Activated T-helper 9 cell treated with anti-CD3 and anti-CD28 coated beads, Interleukin-2, amount 50 U/mL, for 16 hours (primary cell): ENCODE data around the gene IL17C.

Source experiments
- DNase-seq: peaks from one replicate; pipeline ENCODE4 v3.0.0-alpha.2; 2020; ENCODE audit warnings: low read depth

IL17C gene

DNA sequence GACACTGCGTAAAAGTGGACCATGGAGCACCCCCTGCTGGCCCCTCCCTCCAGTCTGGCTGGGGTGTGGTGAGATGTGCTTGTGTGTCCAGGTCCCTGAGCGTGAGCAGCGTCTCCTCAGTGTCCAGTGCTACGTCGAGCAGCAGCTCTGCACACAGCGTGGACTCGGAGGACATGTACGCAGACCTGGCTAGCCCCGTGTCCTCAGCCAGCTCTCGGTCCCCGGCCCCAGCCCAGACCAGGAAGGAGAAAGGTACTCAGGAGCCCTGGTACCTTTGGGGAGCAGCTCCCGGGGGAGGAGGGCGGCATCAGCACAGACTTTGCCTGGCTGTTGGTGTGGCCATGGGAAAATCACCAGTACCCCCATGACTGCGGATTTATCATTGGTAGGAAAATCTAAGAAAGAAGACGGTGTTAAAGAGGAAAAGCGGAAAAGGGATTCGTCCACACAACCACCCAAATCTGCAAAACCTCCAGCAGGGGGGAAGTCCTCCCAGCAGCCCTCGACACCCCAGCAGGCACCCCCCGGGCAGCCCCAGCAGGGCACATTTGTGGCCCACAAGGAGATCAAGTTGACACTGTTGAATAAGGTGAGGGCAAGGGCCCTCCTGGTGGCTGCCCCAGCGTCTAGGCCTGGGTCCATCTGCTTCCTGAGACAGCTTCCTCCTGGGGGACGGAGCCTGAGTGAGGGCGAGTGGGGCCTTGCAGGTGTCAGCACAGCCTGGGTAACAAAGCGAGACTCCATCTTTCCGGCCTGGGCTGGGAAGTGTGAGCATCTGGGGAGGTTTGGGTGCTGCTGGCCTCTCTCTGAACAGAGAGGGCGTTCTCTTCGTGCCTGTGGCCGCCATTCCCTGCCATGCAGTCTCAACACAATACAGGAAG, 10.6 kb upstream of the IL17C start:
- DNase-seq, result no peak

DNA sequence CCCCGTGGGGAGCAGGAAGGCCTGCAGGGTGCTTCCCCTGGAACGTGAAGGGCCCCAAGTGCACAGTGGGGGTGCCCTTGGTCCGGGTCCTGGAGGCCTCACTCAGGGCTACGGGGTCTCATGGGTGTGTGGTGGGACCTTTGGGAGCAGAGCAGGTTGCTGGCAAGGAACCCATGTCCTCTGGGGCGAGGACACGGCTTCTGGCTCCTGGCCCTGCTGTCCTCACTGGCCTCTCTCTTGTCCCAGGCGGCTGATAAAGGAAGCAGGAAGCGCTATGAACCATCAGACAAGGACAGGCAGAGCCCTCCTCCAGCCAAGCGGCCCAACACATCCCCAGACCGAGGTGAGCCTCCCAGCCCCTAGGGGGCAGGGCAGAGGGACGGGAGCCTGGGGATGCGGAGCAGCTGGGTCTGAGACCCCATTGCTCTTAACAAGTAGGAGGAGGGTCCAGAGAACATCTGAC, 9.8 kb upstream of the IL17C start:
- DNase-seq, result no peak

DNA sequence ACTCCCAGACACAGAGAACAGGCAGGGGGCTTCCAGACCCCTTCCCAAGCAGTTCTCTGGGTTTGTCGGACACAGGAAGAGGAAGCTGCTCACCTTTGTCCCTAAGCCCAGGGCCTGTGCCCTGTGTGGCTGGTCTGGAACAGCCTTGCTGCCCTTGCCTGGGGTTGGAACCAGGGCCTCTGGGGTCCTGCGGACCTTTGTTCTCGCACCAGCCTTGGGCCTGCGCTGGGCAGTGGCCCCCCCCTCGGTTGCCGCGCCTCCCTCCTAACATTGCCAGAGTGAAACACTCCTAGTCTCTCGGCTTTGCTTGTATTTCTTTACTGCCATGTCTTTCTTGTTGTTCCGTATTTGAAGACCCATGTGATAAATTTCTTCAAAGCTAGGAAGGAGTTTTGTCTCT, 8.5 kb upstream of the IL17C start:
- DNase-seq, result no peak

DNA sequence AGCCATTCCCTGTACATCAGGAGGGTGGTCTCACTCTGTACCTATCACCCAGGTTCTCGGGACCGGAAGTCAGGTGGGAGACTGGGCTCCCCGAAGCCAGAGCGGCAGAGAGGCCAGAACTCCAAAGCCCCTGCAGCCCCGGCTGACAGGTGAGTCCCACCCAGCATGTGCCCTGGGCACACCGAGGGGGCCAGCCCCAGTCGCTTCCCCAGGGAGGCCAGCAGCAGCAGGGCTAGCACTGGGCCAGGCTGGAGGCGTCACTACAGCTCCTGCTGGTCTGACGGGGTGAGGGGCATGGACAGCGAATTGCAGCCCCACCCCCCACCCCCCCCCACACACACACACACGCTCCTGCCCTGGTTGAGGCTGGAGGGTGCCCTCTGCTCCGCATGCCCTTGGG, 7.9 kb upstream of the IL17C start:
- no peak for DNase-seq

DNA sequence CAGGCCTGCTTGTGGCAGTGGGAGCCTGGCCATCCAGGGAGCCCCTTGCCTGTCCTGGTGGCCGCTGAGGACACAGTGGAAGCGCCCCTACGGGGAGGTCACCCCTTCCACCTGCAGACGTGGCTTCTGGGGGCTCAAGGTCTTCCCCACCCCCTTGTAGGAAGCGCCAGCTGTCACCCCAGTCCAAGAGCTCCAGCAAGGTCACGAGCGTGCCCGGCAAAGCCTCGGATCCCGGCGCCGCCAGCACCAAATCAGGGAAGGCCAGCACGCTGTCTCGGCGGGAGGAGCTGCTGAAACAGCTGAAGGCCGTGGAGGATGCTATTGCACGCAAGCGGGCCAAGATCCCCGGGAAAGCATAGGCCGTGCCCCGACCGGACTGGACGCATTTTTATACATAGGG, 7.4 kb upstream of the IL17C start:
- DNase-seq, result no peak

DNA sequence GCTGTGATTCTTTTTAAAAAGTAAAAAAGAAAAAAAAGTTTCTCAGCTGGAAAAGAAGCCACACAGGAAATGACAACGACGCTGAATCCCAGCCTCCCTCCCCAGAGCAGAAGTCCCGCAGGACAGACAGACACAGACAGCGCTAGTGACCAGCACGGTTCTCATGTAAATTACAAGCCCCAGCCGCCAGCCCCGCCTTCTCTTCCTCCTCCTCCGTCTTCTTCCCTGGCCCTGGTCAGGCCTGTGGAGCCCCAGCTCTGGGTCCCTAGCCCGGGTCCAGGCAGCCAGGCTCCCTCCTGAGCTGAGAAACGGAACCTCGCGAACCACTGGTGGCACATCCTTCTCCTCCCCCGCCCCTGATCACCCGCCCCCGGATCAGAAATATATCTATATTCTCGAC, 7.0 kb upstream of the IL17C start:
- no peak for DNase-seq

DNA sequence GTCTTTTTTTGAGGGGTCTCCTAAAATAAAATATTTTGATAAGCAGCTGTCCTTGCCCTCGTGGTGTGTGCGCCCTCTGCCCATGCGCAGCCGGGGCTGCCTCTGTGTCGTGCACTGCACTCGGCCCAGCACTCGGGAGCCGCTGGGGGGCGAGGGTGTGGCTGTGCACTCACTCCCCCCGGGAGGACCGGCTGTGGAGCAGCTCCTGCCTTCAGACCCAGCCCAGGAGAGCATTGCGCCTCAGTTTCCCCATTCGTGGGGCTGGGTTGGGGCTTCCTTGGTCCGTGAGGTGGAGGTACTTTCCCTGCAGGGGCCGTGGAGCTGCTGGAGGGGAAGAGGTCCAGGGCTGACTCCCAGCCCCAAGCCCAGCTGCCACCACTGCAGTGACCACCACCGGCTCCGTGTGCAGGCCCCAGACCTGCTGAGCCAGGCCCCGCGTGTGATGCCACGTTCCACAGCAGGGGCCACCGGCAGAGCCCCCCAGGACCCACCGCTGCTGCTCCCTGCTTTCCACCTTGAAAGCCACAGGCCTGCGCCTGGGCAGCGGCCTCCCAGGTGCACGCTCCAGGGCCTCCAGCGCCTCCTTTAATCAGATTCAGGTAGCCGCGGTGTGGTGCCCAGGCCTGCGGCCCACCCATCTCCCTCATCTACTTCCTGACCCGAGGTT, 6.3 kb upstream of the IL17C start:
- DNase-seq, result no peak

DNA sequence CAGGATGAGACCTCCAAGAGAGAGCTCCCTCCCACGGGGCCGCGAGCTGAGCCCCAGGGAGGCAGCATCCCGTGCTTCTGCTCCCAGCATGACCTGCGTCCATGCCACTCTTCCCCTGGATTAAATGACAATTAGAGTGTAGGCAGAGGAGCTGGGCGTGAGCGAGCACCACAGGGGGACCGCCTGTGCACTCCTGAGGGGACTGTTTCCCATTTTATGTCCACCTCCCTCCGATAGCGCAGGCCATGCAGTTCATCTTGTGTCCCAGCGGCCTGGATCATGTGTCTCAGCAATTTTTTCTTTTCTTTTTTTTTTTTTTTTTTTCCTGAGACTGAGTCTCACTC, 5.8 kb upstream of the IL17C start:
- DNase-seq, result no peak

DNA sequence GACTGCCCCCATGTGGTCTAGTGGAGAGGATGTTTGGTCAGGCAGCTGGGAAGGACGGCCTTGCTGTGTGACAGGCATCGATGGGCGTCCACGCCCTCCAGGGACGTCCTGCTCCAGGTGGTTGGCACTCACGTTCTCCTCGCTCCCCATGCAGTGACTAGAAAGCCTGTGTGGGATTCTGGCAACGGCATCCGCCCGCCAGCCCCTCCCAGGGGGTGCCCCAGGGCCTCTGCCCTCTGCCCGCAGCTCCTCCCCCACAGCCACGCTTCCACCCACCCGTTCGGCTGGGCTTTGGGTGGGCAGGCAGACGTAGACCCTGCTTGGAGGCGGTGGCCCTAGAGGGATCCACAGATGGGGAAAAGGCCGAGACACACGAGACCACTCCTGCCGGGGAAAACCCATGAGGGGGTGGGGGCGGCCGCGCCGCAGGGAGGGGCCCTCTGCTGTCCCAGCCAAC, 4.7 kb upstream of the IL17C start:
- peak; percentile 40 for DNase-seq

DNA sequence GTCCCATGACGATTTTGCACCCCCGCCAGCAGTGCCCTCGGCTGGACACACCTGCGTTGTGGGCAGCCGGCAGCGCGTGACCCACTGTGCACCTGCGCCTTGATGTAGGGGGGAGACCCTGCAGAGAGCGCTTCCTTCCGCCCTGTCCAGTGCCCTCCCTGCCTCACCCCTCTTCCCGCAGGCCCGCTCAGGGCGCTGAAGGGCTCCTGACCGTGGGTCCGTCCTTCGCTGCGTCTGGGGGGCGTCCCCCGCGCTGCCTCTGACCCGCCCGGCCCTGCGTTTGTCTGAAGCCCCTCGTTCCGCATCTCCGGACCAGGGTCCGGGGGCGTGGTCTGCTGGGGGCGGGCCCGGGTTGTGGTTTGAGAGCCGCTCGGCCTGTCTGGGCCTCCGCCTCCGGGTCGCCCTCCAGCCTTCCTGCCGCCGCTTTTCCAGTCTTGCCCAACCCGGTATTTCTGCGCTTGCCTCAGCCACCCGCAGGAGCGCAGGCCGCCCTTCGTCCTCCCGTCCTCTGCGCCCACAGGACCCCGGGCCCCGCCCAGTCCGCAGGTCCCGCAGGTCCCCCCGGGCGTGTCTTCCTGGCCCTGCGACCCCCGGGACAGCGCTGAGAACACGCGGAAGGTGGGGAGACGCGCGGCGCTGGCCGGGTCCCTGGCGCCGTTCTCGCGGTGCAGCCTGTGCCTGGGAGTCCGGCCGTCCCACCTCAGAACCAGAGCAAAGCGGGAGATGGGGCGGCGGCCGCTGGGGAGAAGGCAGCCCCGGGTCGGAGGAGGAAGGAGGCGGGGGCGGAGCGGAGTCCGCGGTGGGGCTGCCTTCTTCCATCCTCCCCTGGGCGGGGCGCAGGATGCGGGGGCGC, 4.0 kb upstream of the IL17C start:
- peak; percentile 42 for DNase-seq

DNA sequence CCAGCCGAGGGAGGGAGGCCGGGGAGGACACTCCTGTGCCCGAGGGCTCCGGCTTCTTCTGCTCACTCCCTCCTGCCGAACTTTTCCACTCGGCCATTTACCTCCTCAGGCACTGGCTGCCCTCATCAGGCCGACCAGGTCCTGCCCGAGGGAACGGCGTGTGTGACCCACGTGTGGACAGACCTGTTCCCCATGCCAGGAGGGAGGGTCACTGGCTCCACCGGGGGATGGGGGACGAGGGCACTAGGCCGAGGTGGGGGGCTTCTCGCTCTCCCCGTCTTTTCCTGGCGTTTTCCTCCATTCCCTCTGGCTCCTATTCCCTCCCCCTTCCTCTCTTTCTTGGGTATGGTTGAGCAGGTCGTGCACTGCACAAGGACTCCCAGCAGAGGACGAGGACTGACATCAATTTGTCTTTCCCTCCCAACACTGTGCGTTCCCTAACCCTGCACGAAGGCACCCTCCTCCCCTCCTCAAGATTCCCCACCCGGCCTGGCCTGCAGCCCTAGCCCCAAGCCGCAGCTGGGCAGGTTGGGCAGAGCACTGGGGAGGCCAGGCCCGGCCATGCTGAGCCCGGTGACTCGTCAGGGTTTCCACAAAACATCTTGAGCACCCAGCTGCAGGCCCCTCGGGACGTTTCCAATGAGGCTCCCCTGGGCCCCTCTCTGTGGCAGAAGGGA, 3.2 kb upstream of the IL17C start:
- no peak for DNase-seq

DNA sequence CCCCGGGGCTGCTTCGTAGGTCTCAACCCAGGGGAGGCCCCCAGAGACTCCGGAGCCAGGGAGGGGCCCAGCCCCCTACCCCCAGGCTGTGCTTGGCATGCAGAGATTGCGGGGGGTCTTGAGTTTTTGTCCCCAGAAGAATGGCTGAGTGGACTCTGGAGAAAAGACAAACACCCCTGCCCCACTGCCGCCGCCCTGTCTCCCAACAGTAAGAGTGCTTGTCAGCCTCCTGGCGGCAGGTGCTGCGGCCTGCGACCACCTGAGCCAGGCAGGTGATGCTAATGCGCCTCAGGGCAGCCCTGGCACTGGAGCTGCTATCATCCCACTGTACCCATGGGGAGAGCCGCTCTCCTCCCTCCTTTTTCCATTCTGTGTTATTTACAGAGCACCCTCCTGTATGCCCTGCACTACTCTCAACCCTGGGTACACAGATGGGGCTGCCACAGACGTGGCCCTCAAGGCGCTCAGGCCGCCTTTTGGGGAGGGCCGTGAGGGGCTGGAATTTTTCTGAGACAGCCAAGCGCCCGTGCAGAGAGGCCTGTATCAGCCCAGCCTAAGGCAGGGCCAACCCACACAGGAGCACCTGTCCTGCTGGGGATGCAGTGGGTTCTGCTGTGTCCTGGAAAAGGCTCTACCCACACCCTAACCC, 2.6 kb upstream of the IL17C start:
- no peak for DNase-seq

DNA sequence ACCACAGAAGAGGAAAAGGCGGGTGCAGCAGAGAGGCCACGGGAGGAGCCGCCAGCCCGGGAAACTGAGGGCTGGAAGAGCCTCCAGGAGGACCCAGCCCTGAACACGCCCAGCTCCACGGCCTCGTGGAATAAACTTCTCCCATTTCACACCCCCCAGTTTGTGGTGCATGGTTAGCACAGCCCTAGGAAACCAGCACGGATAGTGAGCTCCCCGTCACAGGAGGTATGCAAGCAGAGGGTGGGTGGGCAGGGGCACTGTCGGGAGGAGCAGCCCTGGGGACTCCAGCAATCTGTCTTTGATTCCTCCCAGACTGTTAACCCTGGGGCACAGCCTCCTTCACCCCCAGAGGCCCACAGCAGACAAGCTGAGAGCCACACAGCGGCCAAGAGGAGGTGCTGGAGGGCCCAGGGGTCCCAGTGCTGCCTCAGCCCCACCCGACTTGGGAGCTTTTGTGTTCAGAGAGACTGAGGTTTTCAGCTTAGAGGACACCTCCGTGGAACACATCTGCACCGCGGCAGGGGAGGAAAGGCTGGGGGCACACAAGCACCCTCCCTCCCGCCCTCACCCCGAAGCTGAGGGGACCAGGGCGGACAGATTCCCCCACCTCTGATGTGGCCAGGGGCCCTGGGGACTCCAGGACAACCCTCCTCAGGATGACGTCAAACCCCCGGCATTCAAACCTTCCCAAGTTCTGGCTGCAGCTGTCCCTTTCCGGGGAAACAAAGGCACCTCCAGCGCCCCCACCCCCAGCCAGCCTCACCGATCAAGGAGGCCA, 1.7 kb upstream of the IL17C start:
- DNase-seq, result no peak

DNA sequence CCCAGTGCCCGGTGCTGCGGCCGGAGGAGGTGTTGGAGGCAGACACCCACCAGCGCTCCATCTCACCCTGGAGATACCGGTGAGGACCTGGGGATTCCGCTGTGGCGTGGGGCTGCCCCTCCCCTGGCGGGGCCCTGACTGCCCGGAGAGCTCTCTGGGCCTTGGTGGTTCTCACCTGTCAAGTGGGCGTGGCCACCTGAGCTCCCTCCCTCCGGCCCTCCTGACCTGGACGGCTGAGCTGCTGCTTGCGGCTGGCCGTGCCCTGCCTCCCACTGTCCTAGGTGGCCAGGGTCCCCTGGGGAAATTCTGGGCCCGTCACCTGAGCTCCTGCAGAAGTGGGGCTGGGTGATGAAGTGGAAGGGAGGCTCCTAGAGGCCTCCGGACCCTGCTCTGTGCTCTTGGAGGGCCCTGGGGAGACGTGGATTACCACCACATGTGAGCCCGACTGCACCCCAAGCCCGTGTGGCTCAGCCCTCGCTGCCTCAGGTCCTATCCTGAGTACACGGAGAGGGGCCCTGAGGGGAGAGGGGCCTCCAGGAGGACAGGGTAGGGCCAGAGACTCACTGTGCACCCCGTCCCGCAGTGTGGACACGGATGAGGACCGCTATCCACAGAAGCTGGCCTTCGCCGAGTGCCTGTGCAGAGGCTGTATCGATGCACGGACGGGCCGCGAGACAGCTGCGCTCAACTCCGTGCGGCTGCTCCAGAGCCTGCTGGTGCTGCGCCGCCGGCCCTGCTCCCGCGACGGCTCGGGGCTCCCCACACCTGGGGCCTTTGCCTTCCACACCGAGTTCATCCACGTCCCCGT, 1.1 kb downstream of the IL17C start:
- no peak for DNase-seq

DNA sequence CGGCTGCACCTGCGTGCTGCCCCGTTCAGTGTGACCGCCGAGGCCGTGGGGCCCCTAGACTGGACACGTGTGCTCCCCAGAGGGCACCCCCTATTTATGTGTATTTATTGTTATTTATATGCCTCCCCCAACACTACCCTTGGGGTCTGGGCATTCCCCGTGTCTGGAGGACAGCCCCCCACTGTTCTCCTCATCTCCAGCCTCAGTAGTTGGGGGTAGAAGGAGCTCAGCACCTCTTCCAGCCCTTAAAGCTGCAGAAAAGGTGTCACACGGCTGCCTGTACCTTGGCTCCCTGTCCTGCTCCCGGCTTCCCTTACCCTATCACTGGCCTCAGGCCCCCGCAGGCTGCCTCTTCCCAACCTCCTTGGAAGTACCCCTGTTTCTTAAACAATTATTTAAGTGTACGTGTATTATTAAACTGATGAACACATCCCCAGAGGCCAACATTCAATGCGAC, 1.7 kb downstream of the IL17C start:
- DNase-seq, result no peak

DNA sequence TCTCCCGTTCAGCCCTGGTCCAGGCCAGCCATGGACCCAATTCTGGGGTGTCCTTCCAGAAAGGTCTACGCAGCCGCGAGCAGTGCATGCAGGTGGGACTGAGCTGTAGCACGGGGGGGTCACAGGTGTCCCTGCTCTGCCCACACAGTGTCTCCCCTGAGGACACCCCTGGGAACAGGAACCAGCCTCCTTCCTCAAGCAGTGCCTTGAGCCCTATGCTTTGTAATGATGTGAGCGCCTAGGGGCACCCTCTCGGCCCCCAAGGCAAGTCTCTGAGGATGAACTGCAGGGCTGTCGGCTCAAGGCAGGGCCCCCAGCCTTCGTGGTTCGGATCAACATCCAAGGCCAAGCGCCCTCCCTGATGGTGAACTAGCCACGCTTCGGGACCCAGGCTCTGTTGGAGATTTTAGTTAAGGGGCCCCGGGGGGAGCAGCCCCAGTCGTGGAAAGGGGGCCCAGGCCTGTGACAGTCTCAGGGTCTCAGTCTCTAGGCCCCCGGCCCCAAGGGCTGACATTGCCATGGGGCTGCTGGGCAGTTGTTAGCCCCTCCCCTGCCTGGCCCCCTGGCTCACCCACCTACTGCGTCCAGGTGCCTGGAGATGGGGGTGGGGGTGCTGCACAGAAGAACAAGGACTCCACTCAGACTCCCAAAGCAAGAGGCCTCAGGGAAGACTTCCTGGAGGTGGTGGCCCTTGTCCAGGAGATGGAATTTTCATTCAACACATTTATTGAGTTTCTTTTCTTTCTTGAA, 2.3 kb downstream of the IL17C start:
- no peak for DNase-seq

DNA sequence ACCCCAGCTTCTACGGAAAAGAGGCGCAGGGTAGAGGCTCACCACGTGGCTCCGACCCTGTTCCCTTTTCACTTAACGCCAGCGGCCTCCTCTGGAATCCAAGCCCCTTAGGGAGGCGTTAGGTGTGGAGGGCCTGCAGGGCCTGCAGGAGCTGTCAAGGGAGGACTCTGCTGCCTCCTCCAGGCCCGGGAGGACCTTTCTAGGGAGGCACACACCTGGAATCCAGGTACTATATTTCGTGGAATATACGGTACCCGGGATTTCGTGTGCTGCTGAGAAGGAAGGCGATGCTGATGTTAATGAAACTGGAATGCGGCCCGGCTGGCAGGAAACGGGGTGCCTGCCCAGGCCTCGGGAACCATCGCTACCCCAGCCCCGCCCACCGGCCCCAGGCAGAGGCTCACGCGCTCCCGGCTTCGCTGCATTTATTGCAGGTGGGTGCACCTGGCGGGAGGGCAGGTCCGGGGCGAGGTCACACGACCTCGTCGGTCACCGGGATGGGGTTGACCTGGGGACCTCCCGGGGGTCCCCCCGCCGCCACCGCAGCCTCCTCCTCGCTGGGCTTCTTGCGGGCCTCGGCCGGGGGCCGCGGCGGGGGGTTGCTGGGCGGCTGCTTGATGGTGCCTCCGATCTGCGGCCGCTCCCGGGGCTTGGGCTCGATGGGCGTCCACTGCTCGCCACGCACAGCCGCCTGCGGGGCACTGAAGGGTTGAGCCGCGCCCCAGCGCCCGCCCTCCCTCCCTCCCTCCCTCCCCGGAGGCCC, 4.7 kb downstream of the IL17C start:
- no peak for DNase-seq

DNA sequence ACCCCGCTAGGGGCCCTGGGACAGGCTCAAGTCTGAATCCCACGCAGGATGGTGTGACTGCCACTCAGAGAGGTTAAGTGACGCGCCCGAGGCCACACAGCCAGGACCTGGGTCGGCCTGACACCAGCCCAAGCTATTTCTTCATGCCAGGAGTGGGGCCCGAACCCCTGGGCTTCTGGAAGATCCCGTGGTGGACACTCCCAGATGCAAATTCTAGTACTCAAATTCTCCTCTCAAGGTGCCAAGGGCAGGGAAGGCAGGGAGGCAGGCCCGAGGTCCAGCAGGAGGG, 5.2 kb downstream of the IL17C start:
- DNase-seq, result no peak

DNA sequence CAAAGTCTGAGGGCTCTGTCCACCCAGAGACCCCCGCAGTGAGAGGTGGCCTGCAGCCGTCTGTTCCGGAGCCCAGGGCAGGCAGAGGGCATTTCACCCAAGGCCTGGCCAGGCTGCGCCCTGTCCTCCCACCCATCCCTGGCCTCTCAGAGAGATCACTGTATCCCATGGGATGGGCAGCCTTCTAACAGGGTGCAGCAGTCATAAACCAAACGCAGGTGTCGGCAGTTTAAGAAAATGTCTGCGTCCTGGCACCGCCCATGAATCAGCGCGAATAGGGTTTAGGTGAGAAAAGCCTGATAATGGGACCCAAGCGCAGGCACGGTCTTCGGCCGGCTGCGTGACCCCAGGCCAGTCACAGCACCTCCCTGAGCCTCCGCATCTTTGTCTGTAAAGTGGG, 7.1 kb downstream of the IL17C start:
- no peak for DNase-seq
